ENCODE measurements around the gene ADNP.
"Not testable (repeated sequence)": the region's sequence is repeated elsewhere in the genome, so short reads cannot be mapped to it uniquely, and the experiment has no call there.

Gene ADNP

GRCh38 chr20:50931306-50932015 lies at the start of gene ADNP:
Gene ADNP, minus strand, starts transcription at chr20:50931437. Its CDS starts 27,441 bp downstream, at chr20:50903996.
- peak; percentile 87 to 90 for DNase-seq

- no peak for DNase-seq
These were observed 48.9 kb upstream of the ADNP start for GRCh38 chr20:50980071-50980681.

GRCh38 chr20:50978533-50978932 lies 47.3 kb upstream of the ADNP start:
- DNase-seq: not testable (repeated sequence)

- DNase-seq: no peak
These were observed 46.1 kb upstream of the ADNP start for GRCh38 chr20:50977066-50978021.

GRCh38 chr20:50975701-50976330 lies 44.6 kb upstream of the ADNP start:
- no peak for DNase-seq

- DNase-seq: no peak
These were observed 38.7 kb upstream of the ADNP start for GRCh38 chr20:50969912-50970311.

- no peak for DNase-seq
These were observed 38.2 kb upstream of the ADNP start for GRCh38 chr20:50969435-50969834.

- DNase-seq: no peak
These were observed 37.1 kb upstream of the ADNP start for GRCh38 chr20:50968289-50968688.

- DNase-seq: peak; percentile 83 to 91
These were observed 36.3 kb upstream of the ADNP start for GRCh38 chr20:50967586-50967985.

- DNase-seq: no peak
These were observed 28.4 kb upstream of the ADNP start for GRCh38 chr20:50959543-50960126.

- DNase-seq: peak; percentile 70 to 90
These were observed 27.6 kb upstream of the ADNP start, which contains the start of gene MOCS3 for GRCh38 chr20:50958615-50959542. Gene MOCS3, plus strand, starts transcription at chr20:50958818. Its CDS starts 25 bp downstream, at chr20:50958843.

- DNase-seq: peak; percentile 70 to 90
These were observed 26.8 kb upstream of the ADNP start, which contains the start of gene DPM1 for GRCh38 chr20:50957798-50958614. Gene DPM1, minus strand, starts transcription at chr20:50958532. Its CDS starts 9 bp downstream, at chr20:50958523.

GRCh38 chr20:50957276-50957675 lies 26.0 kb upstream of the ADNP start:
- no peak for DNase-seq

GRCh38 chr20:50953821-50954220 lies 22.6 kb upstream of the ADNP start:
- no peak for DNase-seq

- no peak for DNase-seq
These were observed 22.0 kb upstream of the ADNP start for GRCh38 chr20:50953196-50953595.

GRCh38 chr20:50948132-50948785 lies 17.0 kb upstream of the ADNP start:
- no peak for DNase-seq

- DNase-seq: no peak
These were observed 11.8 kb upstream of the ADNP start for GRCh38 chr20:50943069-50943468.

- DNase-seq: no peak
These were observed 2.4 kb upstream of the ADNP start for GRCh38 chr20:50933589-50933988.

- DNase-seq: no peak
These were observed 1.5 kb upstream of the ADNP start for GRCh38 chr20:50932691-50933280.
